Heart left ventricle (tissue), 16 donors: ENCODE measurements around the gene PLSCR2. TPM values are rescaled to one million over a fixed set of nuclear protein-coding genes. Genes with fewer than 3 reads are reported as not detected.
"Not testable (repeated sequence)": the region's sequence is repeated elsewhere in the genome, so short reads cannot be mapped to it uniquely, and the experiment has no call there.

Experiments used
- ATAC-seq, 4 donors: fragments of 200-7000 bp; cut with Tn5 transposase; one replicate each; pipeline ENCODE4 v1.9.1; 2020 to 2022; ENCODE audit warnings: moderate library complexity in 4 of 4, mild to moderate bottlenecking in 3 of 4, moderate number of reproducible peaks in 1 of 4
- DNase-seq, 5 donors: peaks; one replicate each; pipeline ENCODE4 v3.0.0-alpha.2; 2020
- H3K27ac ChIP-seq, 12 donors: fragments of 200-600 bp; sonication (generic) in 4 of 12; one replicate each; pipeline versions ENCODE4 v1.5.0 to v1.8.0; 2016 to 2022; ENCODE audit warnings: mild to moderate bottlenecking in 2 of 12
- H3K27me3 ChIP-seq, 9 donors: fragments of 200-600 bp; sonication (generic) in 2 of 9; one replicate each; pipeline versions ENCODE4 v1.5.1 to v1.8.0; 2016 to 2022; ENCODE audit warnings: mild to moderate bottlenecking in 3 of 9
- H3K36me3 ChIP-seq, 9 donors: fragments of 200-600 bp; sonication (generic) in 2 of 9; one replicate each; pipeline versions ENCODE4 v1.5.0 to v1.8.0; 2018 to 2022; ENCODE audit warnings: mild to moderate bottlenecking in 2 of 9
- H3K4me1 ChIP-seq, 12 donors: fragments of 200-600 bp; sonication (generic) in 4 of 12; one replicate each; pipeline versions ENCODE4 v1.5.0 to v1.8.0; 2016 to 2022; ENCODE audit warnings: mild to moderate bottlenecking in 3 of 12
- H3K4me3 ChIP-seq, 12 donors: fragments of 200-600 bp; sonication (generic) in 4 of 12; one replicate each; pipeline versions ENCODE4 v1.5.0 to v1.8.0; 2017 to 2022; ENCODE audit warnings: mild to moderate bottlenecking in 9 of 12, moderate library complexity in 4 of 12
- H3K9me3 ChIP-seq, 12 donors: fragments of 200-600 bp; sonication (generic) in 4 of 12; one replicate each; pipeline versions ENCODE4 v1.5.0 to v1.8.0; 2016 to 2022; ENCODE audit warnings: mild to moderate bottlenecking in 1 of 12
- CTCF ChIP-seq, 12 donors: fragments of 200-600 bp; sonication (generic) in 4 of 12; IDR thresholded peaks; one replicate each; pipeline versions ENCODE4 v1.5.0 to v1.8.0; 2018 to 2022; ENCODE audit warnings: antibody characterized with exemption in 12 of 12, mild to moderate bottlenecking in 5 of 12
- POLR2A ChIP-seq, 2 donors: fragments of 450-650 bp; IDR thresholded peaks; one replicate each; pipeline ENCODE4 v1.6.1; 2017; ENCODE audit warnings: antibody characterized with exemption in 2 of 2, mild to moderate bottlenecking in 2 of 2, moderate library complexity in 2 of 2
- WGBS, 4 donors: extraction: QIAGEN DNeasy Blood & Tissue Kit in 2 of 4; methylation state at CpG; one replicate each; pipeline versions ENCODE4 v1.1.5 to v1.1.7; 2013 to 2018; 5-methylcytosine and 5-hydroxymethylcytosine counted together
- intact Hi-C, 10 donors: fragments of 100-400 bp; cut with DNase I; formaldehyde crosslinking; loops; one replicate each; pipeline versions ENCODE4 v1.11.1 to v1.14.2; 2022
- polyA plus RNA-seq, 2 donors: library from polyadenylated mRNA; stranded (reverse); fragments of 200-250 nt; gene quantifications; one replicate each; pipeline ENCODE4 v1.2.3, GENCODE V29; 2013
- total RNA-seq, 9 donors: library from RNA; depleted of rRNA in 2 of 9; stranded (reverse); fragments of >200 nt in 2 of 9; fragmentation: NEBNext Ultra II Directional in 3 of 9; extraction: Animal tissue kit (Norgen Biotek cat#: 25700) in 3 of 9; gene quantifications; one replicate each; pipeline versions ENCODE4 v1.1.0 to v1.2.4, GENCODE V29; 2016 to 2023
- donor health status: ischemic (EF 13 %, LVEDD 7.1; RV severe dilation, severe dysfunction).
- donor health status: healthy with polysubstance abuse.
- donor health status: DM: no; HTN: yes; CAD: no.
- donor health status: DM: no; HTN: no; CAD: no.
- donor health status: ischemic (EF 25% LVEDD 6.9; RV normal size, moderate dysfunction).
- donor health status: ischemic (EF 25% LVEDD 5.7; RV mildly dilated, moderate dysfunction).
- donor health status: healthy.
- donor health status: DM: yes; HTN: yes; CAD: no.
- donor health status: ischemic (EF 35%, LVEDD 5.7; RV mildly dilated, moderate dysfunction).
- donor health status: nonischemic (EF 11% LVEDD 7.7; RV severe dilation, severe dysfunction).
- donor health status: DM: yes; HTN: yes; CAD: no.
- donor health status: PGD.
- donor health status: ischemic (EF 29% LVEDD 5.4; RV normal size, mild dysfunction).
- donor health status: nonischemic (EF 23%, LVEDD 6.1; RV moderate dilation, normal function).

The PLSCR2 gene
- total and polyA plus RNA-seq, 11 donors: not detected

GRCh38 chr3:146499701-146500100 is 30.3 kb upstream of the PLSCR2 start:
- 89 to 92% (median 91%) methylated on average over 1 of the region's 1 CpG for WGBS, 4 donors

GRCh38 chr3:146498002-146498736 is 28.8 kb upstream of the PLSCR2 start:
- TF ChIP-seq POLR2A (IDR thresholded peaks at IDR 0.05) (no peak), CTCF (IDR thresholded peaks at IDR 0.05) (no peak)
- H3K27ac ChIP-seq: no peak overlapping the region
- no peaks in the 10 kb centered on the region for H3K36me3 ChIP-seq
- H3K27me3 ChIP-seq: no peaks in the 10 kb centered on the region
- DNase-seq: no peak
- ATAC-seq: no peak
- H3K4me1 ChIP-seq: no peaks in the 10 kb centered on the region
- intact Hi-C loops: no loop called here
- H3K9me3 ChIP-seq: no peaks in the 10 kb centered on the region
- H3K4me3 ChIP-seq: peak overlapping the region in 1 of 12 donors; percentile 15
- WGBS, 4 donors: 86 to 95% (median 91%) methylated on average over 13 of the region's 13 CpGs

More at GRCh38 chr3:146499701-146500100, 30.3 kb upstream of the PLSCR2 start:
- intact Hi-C loops: no loop called here
- Histone ChIP-seq H3K9me3 (no peaks in the 10 kb centered on the region), H3K36me3 (no peaks in the 10 kb centered on the region), H3K27ac (no peak overlapping the region), H3K4me3 (no peak overlapping the region), H3K27me3 (no peaks in the 10 kb centered on the region), H3K4me1 (peaks cover 0 to 12% (median 0%) of the 10 kb centered on the region in 12 donors)
- no peak for DNase-seq
- no peak for ATAC-seq
- no peak for TF ChIP-seq POLR2A (IDR thresholded peaks at IDR 0.05)
- no peak for TF ChIP-seq CTCF (IDR thresholded peaks at IDR 0.05)

GRCh38 chr3:146497145-146497843 is 27.9 kb upstream of the PLSCR2 start:
- H3K36me3 ChIP-seq, H3K4me3 ChIP-seq, H3K4me1 ChIP-seq, H3K27me3 ChIP-seq, H3K27ac ChIP-seq, ATAC-seq, intact Hi-C loops, H3K9me3 ChIP-seq: not testable (repeated sequence)
- peak in 1 of 5 donors; percentile 49 for DNase-seq
- WGBS, 4 donors: 91 to 98% (median 93%) methylated on average over 9 to 28 of the region's 28 CpGs

- Histone ChIP-seq H3K27ac (no peak overlapping the region), H3K36me3 (no peaks in the 10 kb centered on the region), H3K4me3 (no peak overlapping the region), H3K27me3 (no peaks in the 10 kb centered on the region), H3K9me3 (peaks cover 0 to 4% (median 0%) of the 10 kb centered on the region in 12 donors), H3K4me1 (no peaks in the 10 kb centered on the region)
- TF ChIP-seq CTCF (IDR thresholded peaks at IDR 0.05) (no peak), POLR2A (IDR thresholded peaks at IDR 0.05) (no peak)
- ATAC-seq (no peak), DNase-seq (no peak)
- 0 to 100% (median 20%) methylated on average over 1 of the region's 1 CpG for WGBS, 4 donors
- intact Hi-C loops: no loop called here
Observed at GRCh38 chr3:146496726-146497125, 27.4 kb upstream of the PLSCR2 start.
